Neural progenitor cell (in vitro differentiated cells): ENCODE results near the gene SUGCT.

Source experiments
- EZH2 ChIP-seq: fragments of 200-600 bp; sonication (generic); IDR thresholded peaks from 2 replicates; pipeline ENCODE4 v1.6.1; 2017; ENCODE audit warnings: antibody characterized with exemption, mild to moderate bottlenecking, moderate library complexity
- EZH2phosphoT487 ChIP-seq: fragments of 200-600 bp; sonication (generic); IDR thresholded peaks from 2 replicates; pipeline ENCODE4 v1.6.1; 2017; ENCODE audit warnings: antibody characterized with exemption
- TF ChIP-seq, protein P1 (sequence below): fragments of 200-600 bp; sonication (generic); IDR thresholded peaks from 2 replicates; pipeline ENCODE4 v1.5.1; 2017; ENCODE audit warnings: antibody characterized with exemption, mild to moderate bottlenecking

DNA sequence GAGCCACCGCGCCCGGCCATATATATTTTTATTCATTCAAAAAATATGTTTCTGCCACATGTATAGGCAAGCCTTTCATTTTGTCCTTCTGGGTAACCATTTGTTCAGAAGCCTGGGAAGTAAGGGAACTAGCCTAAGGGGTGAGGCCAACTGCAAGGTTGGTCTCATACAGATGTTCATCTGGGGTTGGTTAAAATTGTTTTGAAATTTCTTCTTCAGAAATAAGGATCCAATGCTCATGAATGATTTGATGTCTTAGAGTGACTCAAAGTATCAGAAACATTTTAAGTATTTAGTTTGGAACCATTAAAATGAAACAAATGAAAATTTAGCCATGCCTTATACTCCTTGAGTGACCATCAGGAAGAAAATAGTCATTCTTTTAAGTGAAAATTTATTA lies 397.2 kb downstream of the SUGCT start:
- TF ChIP-seq, protein P1, sequence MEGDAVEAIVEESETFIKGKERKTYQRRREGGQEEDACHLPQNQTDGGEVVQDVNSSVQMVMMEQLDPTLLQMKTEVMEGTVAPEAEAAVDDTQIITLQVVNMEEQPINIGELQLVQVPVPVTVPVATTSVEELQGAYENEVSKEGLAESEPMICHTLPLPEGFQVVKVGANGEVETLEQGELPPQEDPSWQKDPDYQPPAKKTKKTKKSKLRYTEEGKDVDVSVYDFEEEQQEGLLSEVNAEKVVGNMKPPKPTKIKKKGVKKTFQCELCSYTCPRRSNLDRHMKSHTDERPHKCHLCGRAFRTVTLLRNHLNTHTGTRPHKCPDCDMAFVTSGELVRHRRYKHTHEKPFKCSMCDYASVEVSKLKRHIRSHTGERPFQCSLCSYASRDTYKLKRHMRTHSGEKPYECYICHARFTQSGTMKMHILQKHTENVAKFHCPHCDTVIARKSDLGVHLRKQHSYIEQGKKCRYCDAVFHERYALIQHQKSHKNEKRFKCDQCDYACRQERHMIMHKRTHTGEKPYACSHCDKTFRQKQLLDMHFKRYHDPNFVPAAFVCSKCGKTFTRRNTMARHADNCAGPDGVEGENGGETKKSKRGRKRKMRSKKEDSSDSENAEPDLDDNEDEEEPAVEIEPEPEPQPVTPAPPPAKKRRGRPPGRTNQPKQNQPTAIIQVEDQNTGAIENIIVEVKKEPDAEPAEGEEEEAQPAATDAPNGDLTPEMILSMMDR, result no peak
- TF ChIP-seq EZH2phosphoT487 (no peak), EZH2 (no peak)
